GM12878 (cell line): Measurements from ENCODE around the gene SETD2. TPM values are rescaled to one million over a fixed set of nuclear protein-coding genes. Genes with fewer than 3 reads are reported as not detected.

Experiments used
- ATAC-seq: fragments of 200-7000 bp; cut with Tn5 transposase; 3 replicates; pipeline ENCODE4 v1.9.1; 2020; ENCODE audit warnings: mild to moderate bottlenecking, moderate library complexity
- BruUV-seq: library from RNA; stranded (reverse); fragments of 400-500 nt; replicated peaks from 2 replicates; lab custom pipeline; 2021; lab: Mats Ljungman, UMichigan
- CTCF ChIA-PET: fragments of 300-600 bp; sonication (Branson Sonifier 250); formaldehyde crosslinking; extraction: SDS; loops from one replicate; lab custom pipeline; 2021; ENCODE audit warnings: inconsistent platforms; lab: Yijun Ruan, JAX
- POLR2A ChIA-PET: fragments of 350-600 bp; formaldehyde crosslinking; extraction: SDS; loops from one replicate; lab custom pipeline; 2021; ENCODE audit warnings: inconsistent platforms; lab: Charles Lee
- RAD21 ChIA-PET: fragments of 300-600 bp; sonication (Branson Sonifier 250); formaldehyde crosslinking; loops from one replicate; lab custom pipeline; 2023; ENCODE audit warnings: antibody characterized with exemption; ENCODE audit not compliant: unreplicated experiment; lab: Charles Lee
- SMC1A ChIA-PET: fragments of 300-600 bp; sonication (Branson Sonifier 250); formaldehyde crosslinking; loops from one replicate; lab custom pipeline; 2023; ENCODE audit not compliant: unreplicated experiment, uncharacterized antibody; lab: Charles Lee
- DNase-seq: peaks from one replicate; pipeline ENCODE4 v3.0.0-alpha.2; 2011; ENCODE audit warnings: low read depth, low spot score
- FAIRE-seq: peaks from 3 replicates; lab custom pipeline; 2011; peaks lifted over from hg19 to GRCh38; lab: Jason Lieb, UNC
- H2AFZ ChIP-seq: 2 replicates; pipeline ENCODE4 v1.6.0; 2011; ENCODE audit warnings: low read depth, low read length, control low read depth; ENCODE audit not compliant: control insufficient read depth
- H3K27ac ChIP-seq: 2 replicates; pipeline ENCODE4 v1.5.1; 2011; ENCODE audit warnings: control low read depth; ENCODE audit not compliant: control insufficient read depth, insufficient read depth
- H3K27me3 ChIP-seq, 2 experiments: replicated peaks in 1 of 2; 2 replicates each; pipeline versions ENCODE4 v1.6.0 to v1.6.1; 2011; ENCODE audit warnings: low read length in 1 of 2; ENCODE audit not compliant: control insufficient read depth in 2 of 2, insufficient read depth in 2 of 2
- H3K36me3 ChIP-seq, 2 experiments: 2 replicates each; pipeline ENCODE4 v1.5.1; 2011; ENCODE audit warnings: low read length in 1 of 2; ENCODE audit not compliant: control insufficient read depth in 2 of 2, insufficient read depth in 2 of 2
- H3K4me1 ChIP-seq: 2 replicates; pipeline ENCODE4 v1.6.1; 2011; ENCODE audit warnings: mild to moderate bottlenecking, low read length, moderate library complexity, mixed read lengths; ENCODE audit not compliant: control insufficient read depth, insufficient read depth
- H3K4me2 ChIP-seq: 2 replicates; pipeline ENCODE4 v1.6.0; 2011; ENCODE audit warnings: control low read depth; ENCODE audit not compliant: control insufficient read depth, insufficient read depth
- H3K4me3 ChIP-seq: fragments of 200-600 bp; sonication (generic); 2 replicates; pipeline ENCODE4 v1.5.1; 2016
- H3K79me2 ChIP-seq: 2 replicates; pipeline ENCODE4 v1.6.0; 2011; ENCODE audit warnings: low read length; ENCODE audit not compliant: control insufficient read depth, insufficient read depth
- H3K9ac ChIP-seq: 2 replicates; pipeline ENCODE4 v1.8.0; 2011; ENCODE audit warnings: low read length, control low read depth, mixed read lengths; ENCODE audit not compliant: control insufficient read depth, insufficient read depth
- H3K9me3 ChIP-seq: replicated peaks from 3 replicates; pipeline ENCODE4 v1.5.1; 2011; ENCODE audit warnings: mild to moderate bottlenecking, low read length; ENCODE audit not compliant: control insufficient read depth, insufficient read depth
- H4K20me1 ChIP-seq: 2 replicates; pipeline ENCODE4 v1.6.0; 2011; ENCODE audit not compliant: control insufficient read depth, insufficient read depth
- E4F1 ChIP-seq: fragments of 450-650 bp; IDR thresholded peaks from 2 replicates; pipeline ENCODE4 v1.6.1; 2018; ENCODE audit warnings: borderline replicate concordance, mild to moderate bottlenecking; ENCODE audit not compliant: partially characterized antibody
- POLR2A ChIP-seq: IDR thresholded peaks from 2 replicates; pipeline ENCODE4 v1.6.1; 2011; ENCODE audit warnings: low read depth, mild to moderate bottlenecking, low read length
- WGBS: methylation state at CpG from one replicate; pipeline ENCODE4 v1.1.6; 2016; ENCODE audit warnings: low lambda C conversion rate; ENCODE audit not compliant: insufficient replicate concordance, insufficient coverage; ENCODE audit errors: missing lambda C conversion rate; 5-methylcytosine and 5-hydroxymethylcytosine counted together
- in situ Hi-C: fragments of 300-500 bp; cut with MboI; formaldehyde crosslinking; loops from 9 replicates; pipeline ENCODE4 v1.14.3; 2018; ENCODE audit warnings: mixed read lengths
- intact Hi-C: fragments of 100-400 bp; cut with micrococcal nuclease; formaldehyde crosslinking; loops from one replicate; pipeline ENCODE4 v1.14.2; 2022; ENCODE audit not compliant: unreplicated experiment
- polyA plus RNA-seq, 11 experiments: library from polyadenylated mRNA; depleted of rRNA in 4 of 11; unstranded in 6 of 11; stranded (reverse) in 5 of 11; fragments of >200 nt; fragmentation: Nextera tagmentation in 4 of 11; fragmentation: Illumina TruSeq in 1 of 11; extraction: Ambion mirVana in 4 of 11; extraction: Trizol in 1 of 11; gene quantifications; 1 replicate in 1 of 11; 2 replicates in 10 of 11; pipeline versions ENCODE4 v1.2.1 to v1.2.3, GENCODE V29; 2011 to 2016; ENCODE audit warnings: inconsistent platforms in 2 of 11, missing spikeins in 2 of 11, low read depth in 1 of 11
- total RNA-seq, 4 experiments: library from RNA; depleted of rRNA in 3 of 4; stranded (reverse); fragments of >200 nt in 3 of 4; fragmentation: Illumina TruSeq in 1 of 4; extraction: Trizol in 1 of 4; gene quantifications; 2 replicates each; pipeline versions ENCODE4 v1.2.1 to v1.2.3, GENCODE V29; 2013 to 2021

The SETD2 gene
- total and polyA plus RNA-seq, 10 of the 15 experiments (the other 5 are each of a cell fraction or from before 2014, with no cell fraction given), result 8.4 to 44.9 (median 24.5) TPM

GRCh38 chr3:46981932-46982471 is 181.9 kb downstream of the SETD2 start:
- ChIA-PET RAD21 (interaction anchor here (0.8 to 3.9 kb wide), 7 partner anchors 16 to 58 kb away, joined by 3 to 28 read pairs (median 5); no protein-coding TSS in a partner anchor), POLR2A (interaction anchor here (0.7 to 1.8 kb wide), 5 partner anchors 23 to 68 kb away, joined by 3 to 6 read pairs (median 4); no protein-coding TSS in a partner anchor), CTCF (interaction anchor here (1.0 to 2.3 kb wide), 11 partner anchors 9 to 132 kb away, joined by 3 to 9 read pairs (median 4); no protein-coding TSS in a partner anchor), SMC1A (interaction anchor here (0.6 to 9.6 kb wide), 11 partner anchors 8 to 149 kb away, joined by 3 to 126 read pairs (median 3); no protein-coding TSS in a partner anchor)
- peak overlapping the region; percentile 10; the same call in 1 of the 2 replicates for H3K9ac ChIP-seq
- H3K27ac ChIP-seq, result no peak overlapping the region
- ATAC-seq (no peak), DNase-seq (no peak), FAIRE-seq (no peak)
- H3K4me3 ChIP-seq, result peak overlapping the region; percentile 57
- H3K79me2 ChIP-seq, result peaks cover 58% of the 10 kb centered on the region
- in situ Hi-C loops (no loop called here), intact Hi-C loops (no loop called here)
- no peaks in the 10 kb centered on the region for H3K9me3 ChIP-seq
- no peaks in the 10 kb centered on the region for H3K36me3 ChIP-seq
- WGBS, result 97% methylated on average over 4 of the region's 5 CpGs
- H3K4me1 ChIP-seq, result peaks cover 37% of the 10 kb centered on the region
- no peaks in the 10 kb centered on the region for H4K20me1 ChIP-seq
- H3K27me3 ChIP-seq, result no peaks in the 10 kb centered on the region
- H2AFZ ChIP-seq, result no peak overlapping the region
- TF ChIP-seq E4F1, result no peak
- 0 out of 2 replicates have a peak, but pooled peaks have one; percentile 2 for TF ChIP-seq POLR2A
- no TSS peak for BruUV-seq
- H3K4me2 ChIP-seq, result peak overlapping the region; percentile 68
